ENCODE measurements around the gene C20orf144.

DNA sequence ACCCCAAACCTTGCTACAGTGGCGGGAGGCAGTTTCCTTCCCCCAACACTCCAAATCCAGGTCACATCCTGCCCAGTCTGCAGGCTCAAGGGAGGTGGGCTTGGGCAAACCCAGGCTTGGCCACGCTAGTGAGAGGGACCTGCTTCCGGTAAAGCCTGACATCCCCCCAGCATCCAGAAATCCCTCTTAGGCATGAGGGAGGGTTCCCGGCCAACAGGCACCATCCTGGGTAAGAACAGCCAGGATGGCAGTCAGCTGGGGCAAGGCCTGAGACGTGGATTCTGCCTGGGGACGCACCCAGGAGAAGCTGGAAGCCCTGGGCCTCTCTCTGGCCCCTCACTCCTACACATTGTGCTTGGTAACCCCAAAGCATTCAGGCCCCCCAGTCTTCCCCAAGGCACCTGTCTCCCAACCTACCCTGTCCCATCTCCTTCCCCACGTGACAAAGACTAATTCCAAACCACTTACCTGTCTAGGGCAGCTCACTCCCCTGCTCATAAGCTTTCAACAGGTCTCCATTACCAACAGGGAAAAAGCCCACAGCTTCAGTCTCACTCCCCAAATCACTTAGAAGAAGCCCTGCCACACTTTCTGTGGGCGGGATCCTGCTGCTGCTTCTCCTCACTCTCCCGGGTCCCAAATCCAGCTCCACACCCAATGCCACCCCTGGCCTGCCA, 2.1 kb downstream of the C20orf144 start:
- TF ChIP-seq EZH2phosphoT487 (IDR thresholded peaks at IDR 0.05; ENCODE audit: borderline replicate concordance, low read length) (no peak), EZH2 (IDR thresholded peaks at IDR 0.05; ENCODE audit: low read length, unreplicated experiment) (no peak), CTCF (conservative IDR thresholded peaks at IDR 0.05; ENCODE audit: low read depth, low read length) (no peak)

Data from PC-3 (cell line).